AG10803 (cell line): ENCODE data around the gene STS.

Experiments used
- DNase-seq: peaks from one replicate; pipeline ENCODE4 v3.0.0; 2010; ENCODE audit warnings: low read depth
- H3K4me3 ChIP-seq: 2 replicates; pipeline ENCODE4 v1.5.1; 2011; ENCODE audit warnings: mild to moderate bottlenecking, low read length, control low read depth
- TF ChIP-seq, protein P1 (sequence below): conservative IDR thresholded peaks from 2 replicates; pipeline ENCODE4 v1.5.1; 2011; ENCODE audit warnings: mild to moderate bottlenecking, low read length, control low read depth, inconsistent platforms

STS gene

DNA sequence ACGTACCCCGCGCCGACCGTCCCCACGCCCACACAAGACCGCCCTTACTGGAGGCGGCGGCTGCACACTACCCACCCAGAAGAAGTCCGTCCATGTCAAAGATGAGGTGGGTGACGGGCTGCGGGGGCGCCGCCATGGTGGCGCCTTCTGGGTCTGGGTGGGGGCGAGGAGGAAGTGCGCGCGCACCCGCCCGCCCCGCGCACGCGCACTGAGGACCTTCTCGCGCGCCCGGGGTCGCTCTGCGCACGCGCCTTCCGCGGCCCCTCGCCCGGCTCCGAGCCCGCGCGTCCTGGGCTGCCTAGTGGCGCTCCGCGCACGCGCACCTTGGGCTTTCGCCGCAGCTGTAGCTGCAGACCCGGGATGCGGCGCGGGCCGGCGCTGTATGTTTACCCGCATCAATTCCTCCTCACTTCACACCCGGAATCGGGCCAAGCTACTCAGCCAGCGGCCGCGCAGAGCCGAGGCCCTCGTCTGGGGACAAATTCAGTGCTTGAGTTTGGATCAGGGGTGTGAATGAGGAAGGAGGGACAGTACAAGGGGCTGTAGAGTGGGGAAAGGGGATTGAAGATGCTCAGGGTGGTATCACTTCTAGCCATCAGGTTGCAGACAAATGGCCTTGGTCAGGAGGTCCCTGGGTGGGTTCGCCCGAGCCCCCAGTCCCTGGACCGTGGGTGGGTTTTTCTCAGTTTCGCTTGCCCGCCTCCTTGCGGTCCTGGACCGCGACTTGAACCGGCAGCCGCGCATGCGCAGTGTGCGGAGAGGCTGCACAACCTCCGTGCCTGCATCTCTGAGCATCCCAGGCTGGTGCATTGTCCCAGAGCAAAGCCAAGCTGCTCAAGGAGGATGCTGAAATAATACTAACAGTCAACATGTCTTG, 704 bp downstream of the STS start, which contains the start of gene PUDP:
PUDP (minus strand) TSS at position 176 of the 877 bp plus-strand sequence; CDS start at position 136, 40 bp downstream.
- TF ChIP-seq, protein P1, sequence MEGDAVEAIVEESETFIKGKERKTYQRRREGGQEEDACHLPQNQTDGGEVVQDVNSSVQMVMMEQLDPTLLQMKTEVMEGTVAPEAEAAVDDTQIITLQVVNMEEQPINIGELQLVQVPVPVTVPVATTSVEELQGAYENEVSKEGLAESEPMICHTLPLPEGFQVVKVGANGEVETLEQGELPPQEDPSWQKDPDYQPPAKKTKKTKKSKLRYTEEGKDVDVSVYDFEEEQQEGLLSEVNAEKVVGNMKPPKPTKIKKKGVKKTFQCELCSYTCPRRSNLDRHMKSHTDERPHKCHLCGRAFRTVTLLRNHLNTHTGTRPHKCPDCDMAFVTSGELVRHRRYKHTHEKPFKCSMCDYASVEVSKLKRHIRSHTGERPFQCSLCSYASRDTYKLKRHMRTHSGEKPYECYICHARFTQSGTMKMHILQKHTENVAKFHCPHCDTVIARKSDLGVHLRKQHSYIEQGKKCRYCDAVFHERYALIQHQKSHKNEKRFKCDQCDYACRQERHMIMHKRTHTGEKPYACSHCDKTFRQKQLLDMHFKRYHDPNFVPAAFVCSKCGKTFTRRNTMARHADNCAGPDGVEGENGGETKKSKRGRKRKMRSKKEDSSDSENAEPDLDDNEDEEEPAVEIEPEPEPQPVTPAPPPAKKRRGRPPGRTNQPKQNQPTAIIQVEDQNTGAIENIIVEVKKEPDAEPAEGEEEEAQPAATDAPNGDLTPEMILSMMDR, result peak; percentile 35
- H3K4me3 ChIP-seq, result peak within 1 kb of the TSS; percentile 86
- peak; percentile 66 for DNase-seq

DNA sequence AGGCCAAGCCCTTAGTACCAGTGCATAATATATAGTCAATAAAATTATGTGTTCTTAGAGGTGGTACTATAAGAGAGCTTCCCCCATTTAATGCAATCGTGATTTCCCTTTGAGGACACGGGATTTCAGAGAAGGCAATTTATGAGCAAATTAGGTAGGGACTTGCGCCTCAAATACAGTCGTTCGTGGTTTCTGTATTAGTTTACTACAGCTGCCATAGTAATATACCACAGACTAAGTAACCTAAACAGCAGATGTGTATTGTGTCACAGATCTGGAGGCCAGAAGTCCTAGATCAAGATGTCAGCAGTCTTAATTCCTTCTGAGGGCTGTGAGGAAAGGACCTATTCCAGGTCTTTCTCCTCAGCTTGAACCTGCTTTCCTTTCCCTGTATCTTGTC, 1.9 kb downstream of the STS start:
- TF ChIP-seq, protein P1, result no peak
- no peak overlapping the region for H3K4me3 ChIP-seq
- DNase-seq, result no peak

GRCh38 chrX:7153231-7153630, 5.7 kb downstream of the STS start:
- no peak for DNase-seq
- TF ChIP-seq, protein P1, result no peak
- H3K4me3 ChIP-seq, result no peak overlapping the region

GRCh38 chrX:7154041-7154597, 6.6 kb downstream of the STS start:
- DNase-seq, result no peak
- TF ChIP-seq, protein P1, result no peak
- no peak overlapping the region for H3K4me3 ChIP-seq

GRCh38 chrX:7155163-7155562, 7.7 kb downstream of the STS start:
- H3K4me3 ChIP-seq, result no peak overlapping the region
- no peak for DNase-seq
- TF ChIP-seq, protein P1, result no peak

GRCh38 chrX:7156879-7157278, 9.4 kb downstream of the STS start:
- H3K4me3 ChIP-seq, result no peak overlapping the region
- DNase-seq, result no peak
- TF ChIP-seq, protein P1, result no peak
